ENCODE measurements around the gene KRTAP12-1.

DNA sequence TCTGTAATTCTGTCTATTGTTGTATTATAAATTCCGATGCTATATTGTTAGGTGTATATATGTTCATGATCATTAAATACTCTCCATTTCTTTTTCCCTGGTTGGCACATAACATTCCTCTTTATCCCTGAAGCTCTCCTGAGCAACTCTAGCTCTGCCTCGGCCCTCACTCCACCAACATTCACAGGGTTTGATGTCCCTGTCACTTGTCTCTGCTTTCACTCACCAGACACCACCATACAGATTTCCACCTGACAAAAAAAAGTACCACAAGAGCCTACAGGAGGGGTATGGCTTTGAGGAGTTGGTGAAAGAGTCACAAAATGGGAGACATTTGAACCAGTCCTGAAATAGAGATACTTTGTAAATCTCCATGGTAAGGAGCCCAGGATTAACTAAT, 38.2 kb upstream of the KRTAP12-1 start:
- TF ChIP-seq, protein P1, sequence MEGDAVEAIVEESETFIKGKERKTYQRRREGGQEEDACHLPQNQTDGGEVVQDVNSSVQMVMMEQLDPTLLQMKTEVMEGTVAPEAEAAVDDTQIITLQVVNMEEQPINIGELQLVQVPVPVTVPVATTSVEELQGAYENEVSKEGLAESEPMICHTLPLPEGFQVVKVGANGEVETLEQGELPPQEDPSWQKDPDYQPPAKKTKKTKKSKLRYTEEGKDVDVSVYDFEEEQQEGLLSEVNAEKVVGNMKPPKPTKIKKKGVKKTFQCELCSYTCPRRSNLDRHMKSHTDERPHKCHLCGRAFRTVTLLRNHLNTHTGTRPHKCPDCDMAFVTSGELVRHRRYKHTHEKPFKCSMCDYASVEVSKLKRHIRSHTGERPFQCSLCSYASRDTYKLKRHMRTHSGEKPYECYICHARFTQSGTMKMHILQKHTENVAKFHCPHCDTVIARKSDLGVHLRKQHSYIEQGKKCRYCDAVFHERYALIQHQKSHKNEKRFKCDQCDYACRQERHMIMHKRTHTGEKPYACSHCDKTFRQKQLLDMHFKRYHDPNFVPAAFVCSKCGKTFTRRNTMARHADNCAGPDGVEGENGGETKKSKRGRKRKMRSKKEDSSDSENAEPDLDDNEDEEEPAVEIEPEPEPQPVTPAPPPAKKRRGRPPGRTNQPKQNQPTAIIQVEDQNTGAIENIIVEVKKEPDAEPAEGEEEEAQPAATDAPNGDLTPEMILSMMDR (IDR thresholded peaks at IDR 0.05), result no peak
- TF ChIP-seq POLR2A (IDR thresholded peaks at IDR 0.05), result no peak

Data from testis (tissue), 2 donors.